ENCODE measurements around the gene RAB3GAP2.

RAB3GAP2 gene

GRCh38 chr1:220296981-220297380 is 24.7 kb upstream of the RAB3GAP2 start:
- 64% methylated on average over 1 of the region's 1 CpG for WGBS

DNA sequence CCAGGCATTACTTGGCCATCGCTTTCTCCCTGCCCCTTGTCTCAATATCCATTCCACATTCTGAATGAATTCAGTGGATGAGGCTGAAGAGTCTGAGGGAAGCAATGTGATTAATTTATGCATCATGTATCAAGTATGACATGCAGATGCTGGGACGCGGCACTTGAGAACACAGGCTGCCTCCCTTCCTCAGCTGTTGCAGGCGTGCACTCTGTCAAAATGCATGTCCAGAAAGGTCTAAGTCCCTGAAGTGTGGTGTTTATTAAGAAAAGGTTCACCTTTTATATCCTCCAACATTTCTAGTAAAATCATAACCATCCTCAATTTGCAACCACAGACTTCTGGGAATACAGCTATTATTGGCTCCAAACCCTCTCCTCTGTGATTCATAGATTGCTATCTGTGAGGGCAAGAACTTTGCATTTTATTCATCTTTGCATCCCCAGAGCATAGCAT is 22.6 kb upstream of the RAB3GAP2 start:
- no peak overlapping the region for H3K18ac ChIP-seq (ENCODE audit: low read depth in 1 of 2, low read length in 2 of 2)
- no peak overlapping the region for H3K4me3 ChIP-seq (ENCODE audit: insufficient read depth in 1 of 2, low read depth in 1 of 2, low read length in 2 of 2)
- no peak overlapping the region for H4K91ac ChIP-seq (ENCODE audit: low read length)
- 90% methylated on average over 2 of the region's 4 CpGs for WGBS
- H3K36me3 ChIP-seq (ENCODE audit: control insufficient read depth in 1 of 2, insufficient read depth in 2 of 2, low read depth in 1 of 2, low read length in 2 of 2), result no peaks in the 10 kb centered on the region
- H3K79me1 ChIP-seq (replicated peaks; ENCODE audit: low read length, poor library complexity, severe bottlenecking), result no peaks in the 10 kb centered on the region
- no peaks in the 10 kb centered on the region for H3K4me1 ChIP-seq (ENCODE audit: control insufficient read depth, insufficient read depth, low read depth, low read length)
- no peak overlapping the region for H2BK12ac ChIP-seq (ENCODE audit: low read length in 2 of 2)
- no peak overlapping the region for H2BK5ac ChIP-seq (ENCODE audit: low read depth, low read length, poor library complexity, severe bottlenecking)
- no peaks in the 10 kb centered on the region for H3K27me3 ChIP-seq (ENCODE audit: control insufficient read depth in 1 of 2, insufficient read depth in 1 of 2, low read length in 2 of 2)
- no peak overlapping the region for H2AK5ac ChIP-seq (ENCODE audit: low read length, severe bottlenecking)
- no peak overlapping the region for H2BK15ac ChIP-seq (ENCODE audit: low read depth, poor library complexity, severe bottlenecking)
- H3K14ac ChIP-seq (ENCODE audit: low read length in 2 of 2), result no peak overlapping the region
- H3K4me2 ChIP-seq (ENCODE audit: low read length, poor library complexity, severe bottlenecking), result no peak overlapping the region
- H2AFZ ChIP-seq (ENCODE audit: low read depth, low read length), result no peak overlapping the region
- H3K9me3 ChIP-seq (ENCODE audit: control insufficient read depth, low read length), result no peaks in the 10 kb centered on the region
- H3K27ac ChIP-seq (ENCODE audit: low read length, poor library complexity, severe bottlenecking), result no peak overlapping the region
- peak; percentile 33 for DNase-seq
- H3K23ac ChIP-seq (ENCODE audit: low read length in 2 of 2), result no peak overlapping the region
- H3K4ac ChIP-seq (ENCODE audit: low read depth in 1 of 2, low read length in 2 of 2), result no peak overlapping the region
- H2BK120ac ChIP-seq (ENCODE audit: low read depth, low read length), result no peak overlapping the region
- no peak overlapping the region for H4K8ac ChIP-seq (ENCODE audit: low read length)
- peak overlapping the region; percentile 26 for H3K9ac ChIP-seq (ENCODE audit: low read length)

More at GRCh38 chr1:220296981-220297380, 24.7 kb upstream of the RAB3GAP2 start:
- H3K27ac ChIP-seq (ENCODE audit: low read length, poor library complexity, severe bottlenecking), result no peak overlapping the region
- H4K8ac ChIP-seq (ENCODE audit: low read length), result no peak overlapping the region
- no peak overlapping the region for H3K9ac ChIP-seq (ENCODE audit: low read length)
- peak; percentile 22 for DNase-seq
- H3K4me1 ChIP-seq (ENCODE audit: control insufficient read depth, insufficient read depth, low read depth, low read length), result peaks cover 5% of the 10 kb centered on the region
- no peak overlapping the region for H2BK12ac ChIP-seq (ENCODE audit: low read length in 2 of 2)
- H3K36me3 ChIP-seq (ENCODE audit: control insufficient read depth in 1 of 2, insufficient read depth in 2 of 2, low read depth in 1 of 2, low read length in 2 of 2), result no peaks in the 10 kb centered on the region
- no peaks in the 10 kb centered on the region for H3K79me1 ChIP-seq (replicated peaks; ENCODE audit: low read length, poor library complexity, severe bottlenecking)
- no peak overlapping the region for H3K4me2 ChIP-seq (ENCODE audit: low read length, poor library complexity, severe bottlenecking)
- H2BK5ac ChIP-seq (ENCODE audit: low read depth, low read length, poor library complexity, severe bottlenecking), result no peak overlapping the region
- H3K18ac ChIP-seq (ENCODE audit: low read depth in 1 of 2, low read length in 2 of 2), result no peak overlapping the region
- H2BK120ac ChIP-seq (ENCODE audit: low read depth, low read length), result no peak overlapping the region
- no peak overlapping the region for H3K14ac ChIP-seq (ENCODE audit: low read length in 2 of 2)
- no peak overlapping the region for H3K23ac ChIP-seq (ENCODE audit: low read length in 2 of 2)
- no peak overlapping the region for H2AK5ac ChIP-seq (ENCODE audit: low read length, severe bottlenecking)
- no peaks in the 10 kb centered on the region for H3K9me3 ChIP-seq (ENCODE audit: control insufficient read depth, low read length)
- H3K4me3 ChIP-seq (ENCODE audit: insufficient read depth in 1 of 2, low read depth in 1 of 2, low read length in 2 of 2), result no peak overlapping the region
- no peak overlapping the region for H2BK15ac ChIP-seq (ENCODE audit: low read depth, poor library complexity, severe bottlenecking)
- H4K91ac ChIP-seq (ENCODE audit: low read length), result no peak overlapping the region
- H2AFZ ChIP-seq (ENCODE audit: low read depth, low read length), result no peak overlapping the region
- H3K4ac ChIP-seq (ENCODE audit: low read depth in 1 of 2, low read length in 2 of 2), result no peak overlapping the region
- H3K27me3 ChIP-seq (ENCODE audit: control insufficient read depth in 1 of 2, insufficient read depth in 1 of 2, low read length in 2 of 2), result no peaks in the 10 kb centered on the region

DNA sequence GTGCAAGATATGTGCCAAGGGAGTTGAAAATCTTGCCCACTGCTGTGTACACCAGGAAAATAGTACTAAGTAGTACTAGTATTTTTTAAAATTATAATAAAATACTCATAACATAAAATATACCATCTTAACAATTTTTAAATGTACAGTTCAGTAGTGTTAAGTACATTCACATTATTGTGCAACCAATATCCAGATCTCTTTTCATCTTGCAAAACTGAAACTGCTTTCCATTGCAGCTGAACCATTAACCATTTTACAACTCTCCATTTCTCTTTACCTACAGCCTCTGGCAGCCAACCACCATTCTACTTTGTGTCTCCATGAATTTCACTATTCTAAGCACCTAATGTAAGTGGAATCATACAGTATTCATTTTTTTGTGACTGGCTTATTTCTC is 19.3 kb upstream of the RAB3GAP2 start:
- H2AFZ ChIP-seq (ENCODE audit: low read depth, low read length), result no peak overlapping the region
- no peak overlapping the region for H2BK5ac ChIP-seq (ENCODE audit: low read depth, low read length, poor library complexity, severe bottlenecking)
- H2BK12ac ChIP-seq (ENCODE audit: low read length in 2 of 2), result no peak overlapping the region
- no peak overlapping the region for H2BK15ac ChIP-seq (ENCODE audit: low read depth, poor library complexity, severe bottlenecking)
- H2AK5ac ChIP-seq (ENCODE audit: low read length, severe bottlenecking), result no peak overlapping the region
- no peaks in the 10 kb centered on the region for H3K4me1 ChIP-seq (ENCODE audit: control insufficient read depth, insufficient read depth, low read depth, low read length)
- H3K27me3 ChIP-seq (ENCODE audit: control insufficient read depth in 1 of 2, insufficient read depth in 1 of 2, low read length in 2 of 2), result no peaks in the 10 kb centered on the region
- H3K36me3 ChIP-seq (ENCODE audit: control insufficient read depth in 1 of 2, insufficient read depth in 2 of 2, low read depth in 1 of 2, low read length in 2 of 2), result no peaks in the 10 kb centered on the region
- H3K9me3 ChIP-seq (ENCODE audit: control insufficient read depth, low read length), result no peaks in the 10 kb centered on the region
- H4K91ac ChIP-seq (ENCODE audit: low read length), result no peak overlapping the region
- no peak overlapping the region for H3K23ac ChIP-seq (ENCODE audit: low read length in 2 of 2)
- no peak overlapping the region for H2BK120ac ChIP-seq (ENCODE audit: low read depth, low read length)
- no peak overlapping the region for H3K9ac ChIP-seq (ENCODE audit: low read length)
- H3K27ac ChIP-seq (ENCODE audit: low read length, poor library complexity, severe bottlenecking), result no peak overlapping the region
- H3K4ac ChIP-seq (ENCODE audit: low read depth in 1 of 2, low read length in 2 of 2), result no peak overlapping the region
- H3K79me1 ChIP-seq (replicated peaks; ENCODE audit: low read length, poor library complexity, severe bottlenecking), result no peaks in the 10 kb centered on the region
- no peak overlapping the region for H3K4me3 ChIP-seq (ENCODE audit: insufficient read depth in 1 of 2, low read depth in 1 of 2, low read length in 2 of 2)
- no peak overlapping the region for H3K4me2 ChIP-seq (ENCODE audit: low read length, poor library complexity, severe bottlenecking)
- no peak overlapping the region for H3K14ac ChIP-seq (ENCODE audit: low read length in 2 of 2)
- no peak overlapping the region for H3K18ac ChIP-seq (ENCODE audit: low read depth in 1 of 2, low read length in 2 of 2)
- DNase-seq, result no peak
- no peak overlapping the region for H4K8ac ChIP-seq (ENCODE audit: low read length)

DNA sequence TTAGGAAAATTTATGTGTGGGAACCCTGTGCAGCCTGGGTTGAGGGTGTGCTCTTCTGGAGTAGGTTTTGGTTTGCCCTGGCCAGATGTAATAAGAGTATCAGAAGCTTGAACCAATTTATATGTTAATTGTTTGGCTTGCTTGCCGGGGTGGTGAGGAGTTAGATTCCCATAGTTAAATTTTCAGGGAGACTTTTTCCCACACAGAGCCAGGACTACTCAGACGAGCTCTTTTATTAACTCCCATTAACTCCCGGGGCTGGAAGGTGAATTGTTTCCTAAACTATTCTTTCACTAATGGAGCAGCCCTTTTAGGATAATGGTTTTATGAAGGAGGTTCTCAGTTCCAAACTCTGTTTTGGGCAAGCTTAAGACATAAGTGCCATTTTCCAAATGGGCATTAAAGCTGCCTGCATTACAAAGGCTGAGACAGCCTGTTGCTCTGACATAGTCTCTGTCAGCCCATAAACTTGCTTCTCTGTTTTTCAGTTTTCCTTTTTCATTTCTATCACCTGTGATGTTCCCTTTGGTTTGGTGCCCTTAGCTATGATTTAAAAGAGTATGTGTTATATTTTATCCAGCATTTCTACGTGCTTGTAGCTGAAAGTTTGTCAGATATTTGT is 18.0 kb upstream of the RAB3GAP2 start:
- Histone ChIP-seq H3K9ac (ENCODE audit: low read length) (no peak overlapping the region), H4K8ac (ENCODE audit: low read length) (no peak overlapping the region)

More for the DNA sequence above, 18.0 kb upstream of the RAB3GAP2 start:
- H3K36me3 ChIP-seq (ENCODE audit: control insufficient read depth in 1 of 2, insufficient read depth in 2 of 2, low read depth in 1 of 2, low read length in 2 of 2), result no peaks in the 10 kb centered on the region
- no peak overlapping the region for H3K4me3 ChIP-seq (ENCODE audit: insufficient read depth in 1 of 2, low read depth in 1 of 2, low read length in 2 of 2)
- no peaks in the 10 kb centered on the region for H3K27me3 ChIP-seq (ENCODE audit: control insufficient read depth in 1 of 2, insufficient read depth in 1 of 2, low read length in 2 of 2)
- no peak overlapping the region for H2BK120ac ChIP-seq (ENCODE audit: low read depth, low read length)
- no peak overlapping the region for H3K14ac ChIP-seq (ENCODE audit: low read length in 2 of 2)
- H2BK5ac ChIP-seq (ENCODE audit: low read depth, low read length, poor library complexity, severe bottlenecking), result no peak overlapping the region
- H2BK15ac ChIP-seq (ENCODE audit: low read depth, poor library complexity, severe bottlenecking), result no peak overlapping the region
- H3K4me2 ChIP-seq (ENCODE audit: low read length, poor library complexity, severe bottlenecking), result no peak overlapping the region
- H3K27ac ChIP-seq (ENCODE audit: low read length, poor library complexity, severe bottlenecking), result no peak overlapping the region
- H3K4ac ChIP-seq (ENCODE audit: low read depth in 1 of 2, low read length in 2 of 2), result no peak overlapping the region
- H4K91ac ChIP-seq (ENCODE audit: low read length), result no peak overlapping the region
- no peak overlapping the region for H2BK12ac ChIP-seq (ENCODE audit: low read length in 2 of 2)
- no peak overlapping the region for H3K23ac ChIP-seq (ENCODE audit: low read length in 2 of 2)
- no peak overlapping the region for H2AK5ac ChIP-seq (ENCODE audit: low read length, severe bottlenecking)
- whole genome bisulfite sequencing, result no CpG with 5 or more reads among the region's 4 CpGs
- no peaks in the 10 kb centered on the region for H3K79me1 ChIP-seq (replicated peaks; ENCODE audit: low read length, poor library complexity, severe bottlenecking)
- no peaks in the 10 kb centered on the region for H3K4me1 ChIP-seq (ENCODE audit: control insufficient read depth, insufficient read depth, low read depth, low read length)
- no peak for DNase-seq
- H3K18ac ChIP-seq (ENCODE audit: low read depth in 1 of 2, low read length in 2 of 2), result no peak overlapping the region
- no peak overlapping the region for H2AFZ ChIP-seq (ENCODE audit: low read depth, low read length)
- no peaks in the 10 kb centered on the region for H3K9me3 ChIP-seq (ENCODE audit: control insufficient read depth, low read length)

Measured in mesenchymal stem cell (in vitro differentiated cells and primary cell).